Motor neuron (in vitro differentiated cells): Measurements from ENCODE around the gene ANKRD44. TPM values are rescaled to one million over a fixed set of nuclear protein-coding genes. Genes with fewer than 3 reads are reported as not detected.

ENCODE experiments used
- ATAC-seq, 8 experiments: fragments of 200-7000 bp; cut with Tn5 transposase; replicated peaks in 6 of 8; 2 replicates each; pipeline ENCODE4 v1.8.0; 2021; ENCODE audit warnings: mild to moderate bottlenecking in 8 of 8, moderate library complexity in 8 of 8
- H3K27ac ChIP-seq, 2 donors: fragments of 250-450 bp; sonication (Bioruptor Pico); 2 replicates each; pipeline ENCODE4 v1.9.0; 2021; ENCODE audit warnings: antibody characterized with exemption in 2 of 2, mild to moderate bottlenecking in 2 of 2, moderate library complexity in 1 of 2
- H3K4me1 ChIP-seq, 2 donors: fragments of 250-450 bp; sonication (Bioruptor Pico); replicated peaks in 1 of 2; 2 replicates each; pipeline ENCODE4 v1.6.1; 2021; ENCODE audit warnings: antibody characterized with exemption in 2 of 2, mild to moderate bottlenecking in 2 of 2, moderate library complexity in 1 of 2
- H3K4me3 ChIP-seq, 5 donors: fragments of 250-450 bp; sonication (Bioruptor Pico); 2 replicates each; pipeline ENCODE4 v1.9.0; 2021; ENCODE audit warnings: antibody characterized with exemption in 5 of 5, mild to moderate bottlenecking in 5 of 5, moderate library complexity in 4 of 5
- WGBS, 10 experiments: fragments of 450-650 bp; shearing (Covaris generic); methylation state at CpG; one replicate each; pipeline ENCODE4 v1.0.0; 2022; 5-methylcytosine and 5-hydroxymethylcytosine counted together
- in situ Hi-C, 9 experiments: fragments of 400-800 bp; cut with MboI; loops; one replicate each; pipeline ENCODE4 v1.15.0; 2021; ENCODE audit warnings: low sequenced_read_pairs in 9 of 9, low pct_unique_long_range_greater_than_20kb in 2 of 9; ENCODE audit not compliant: unreplicated experiment in 9 of 9
- total RNA-seq, 8 experiments: library from RNA; unstranded; fragments of 300-600 nt; gene quantifications; 2 replicates each; pipeline versions ENCODE4 v1.2.3 to v1.2.4, GENCODE V29; 2022

The ANKRD44 gene
- total RNA-seq, 8 experiments from 2014 or later, result 3.4 to 28.8 (median 14.8) TPM

- no peak for ATAC-seq
- no peak overlapping the region for H3K27ac ChIP-seq
- H3K4me3 ChIP-seq, result no peak overlapping the region
- peaks cover 0 to 9% of the 10 kb centered on the region in 2 donors for H3K4me1 ChIP-seq
- in situ Hi-C loops, result no loop called here
- 78 to 100% (median 87%) methylated on average over 1 to 7 of the region's 9 CpGs; no CpG with 5 or more reads in 5 of the 10 experiments for WGBS, 10 experiments
These were observed 47.5 kb downstream of the ANKRD44 start for GRCh38 chr2:197263077-197263476.

- Histone ChIP-seq H3K27ac (no peak overlapping the region), H3K4me3 (no peak overlapping the region), H3K4me1 (peaks cover 3 to 11% of the 10 kb centered on the region in 2 donors)
- 32 to 100% (median 87%) methylated on average over 1 to 6 of the region's 6 CpGs; no CpG with 5 or more reads in 1 of the 10 experiments for WGBS, 10 experiments
- in situ Hi-C loops, result no loop called here
- ATAC-seq, result peak in 2 of 8 experiments; percentile 29 to 65
These were observed 48.8 kb downstream of the ANKRD44 start for GRCh38 chr2:197261808-197262226.

GRCh38 chr2:197259470-197259999 is 51.0 kb downstream of the ANKRD44 start:
- in situ Hi-C loops, result no loop called here

GRCh38 chr2:197258580-197258979 is 52.0 kb downstream of the ANKRD44 start:
- Histone ChIP-seq H3K4me1 (peaks cover 23 to 24% of the 10 kb centered on the region in 2 donors), H3K4me3 (no peak overlapping the region), H3K27ac (no peak overlapping the region)
- WGBS, 10 experiments, result 63 to 100% (median 92%) methylated on average over 1 to 2 of the region's 2 CpGs; no CpG with 5 or more reads in 2 of the 10 experiments
- in situ Hi-C loops, result no loop called here
- no peak for ATAC-seq

More at GRCh38 chr2:197259470-197259999, 51.0 kb downstream of the ANKRD44 start:
- no peak for ATAC-seq
- H3K4me3 ChIP-seq, result no peak overlapping the region
- H3K4me1 ChIP-seq, result peaks cover 23% of the 10 kb centered on the region in 2 donors
- 66 to 93% (median 82%) methylated on average over 1 to 3 of the region's 3 CpGs; no CpG with 5 or more reads in 2 of the 10 experiments for WGBS, 10 experiments
- no peak overlapping the region for H3K27ac ChIP-seq

- H3K4me1 ChIP-seq, result peaks cover 23 to 24% of the 10 kb centered on the region in 2 donors
- no peak for ATAC-seq
- 67 to 100% (median 96%) methylated on average over 1 to 2 of the region's 2 CpGs; no CpG with 5 or more reads in 4 of the 10 experiments for WGBS, 10 experiments
- peak overlapping the region in 1 of 2 donors; percentile 69 for H3K27ac ChIP-seq
- in situ Hi-C loops, result no loop called here
- H3K4me3 ChIP-seq, result no peak overlapping the region
These were observed 53.9 kb downstream of the ANKRD44 start for GRCh38 chr2:197256547-197257170.

- H3K4me1 ChIP-seq, result peaks cover 23 to 24% of the 10 kb centered on the region in 2 donors
- peak in 1 of 8 experiments; percentile 1 for ATAC-seq
- H3K4me3 ChIP-seq, result peak overlapping the region in 1 of 5 donors; percentile 6
- in situ Hi-C loops, result no loop called here
- H3K27ac ChIP-seq, result peak overlapping the region; percentile 58 to 69
These were observed 54.6 kb downstream of the ANKRD44 start for GRCh38 chr2:197256021-197256420.

- Histone ChIP-seq H3K4me3 (peak overlapping the region in 1 of 5 donors; percentile 6), H3K27ac (peak overlapping the region; percentile 58 to 69), H3K4me1 (peaks cover 23 to 24% of the 10 kb centered on the region in 2 donors)
- WGBS, 10 experiments, result 10 to 28% (median 19%) methylated on average over 3 to 8 of the region's 9 CpGs; no CpG with 5 or more reads in 3 of the 10 experiments
- in situ Hi-C loops, result no loop called here
- peak; percentile 86 to 100 (median 99) for ATAC-seq
These were observed 55.0 kb downstream of the ANKRD44 start for GRCh38 chr2:197255543-197255942.

- H3K4me1 ChIP-seq, result peaks cover 23 to 24% of the 10 kb centered on the region in 2 donors
- no peak overlapping the region for H3K4me3 ChIP-seq
- peak overlapping the region; percentile 58 to 69 for H3K27ac ChIP-seq
- in situ Hi-C loops, result no loop called here
- peak; percentile 78 to 97 (median 86) for ATAC-seq
- 0 to 100% (median 67%) methylated on average over 1 to 4 of the region's 5 CpGs; no CpG with 5 or more reads in 1 of the 10 experiments for WGBS, 10 experiments
These were observed 55.6 kb downstream of the ANKRD44 start for GRCh38 chr2:197254776-197255530.

- no peak for ATAC-seq
- WGBS, 10 experiments, result 11 to 97% (median 78%) methylated on average over 4 of the region's 4 CpGs; no CpG with 5 or more reads in 1 of the 10 experiments
These were observed 59.0 kb downstream of the ANKRD44 start for GRCh38 chr2:197251576-197251975.

GRCh38 chr2:197251163-197251562 is 59.4 kb downstream of the ANKRD44 start:
- H3K27ac ChIP-seq, result no peak overlapping the region
- WGBS, 10 experiments, result 0 to 53% (median 24%) methylated on average over 2 to 3 of the region's 3 CpGs
- ATAC-seq, result no peak
- H3K4me3 ChIP-seq, result no peak overlapping the region
- in situ Hi-C loops, result no loop called here
- H3K4me1 ChIP-seq, result peaks cover 14 to 16% of the 10 kb centered on the region in 2 donors

More at GRCh38 chr2:197251576-197251975, 59.0 kb downstream of the ANKRD44 start:
- H3K4me1 ChIP-seq, result peaks cover 18 to 20% of the 10 kb centered on the region in 2 donors
- H3K27ac ChIP-seq, result no peak overlapping the region
- in situ Hi-C loops, result no loop called here
- H3K4me3 ChIP-seq, result no peak overlapping the region

GRCh38 chr2:197250084-197250397 is 60.5 kb downstream of the ANKRD44 start:
- Histone ChIP-seq H3K4me1 (peaks cover 5 to 6% of the 10 kb centered on the region in 2 donors), H3K4me3 (no peak overlapping the region), H3K27ac (no peak overlapping the region)
- 73 to 100% (median 100%) methylated on average over 1 to 2 of the region's 2 CpGs; no CpG with 5 or more reads in 6 of the 10 experiments for WGBS, 10 experiments
- in situ Hi-C loops, result no loop called here
- no peak for ATAC-seq

GRCh38 chr2:197249381-197250083 is 61.0 kb downstream of the ANKRD44 start:
- no peak overlapping the region for H3K27ac ChIP-seq
- no peak overlapping the region for H3K4me3 ChIP-seq
- in situ Hi-C loops, result no loop called here
- no peak for ATAC-seq
- 64 to 100% (median 91%) methylated on average over 2 to 3 of the region's 3 CpGs for WGBS, 10 experiments
- peaks cover 0 to 1% of the 10 kb centered on the region in 2 donors for H3K4me1 ChIP-seq
